NCI-H146 treated with DMSO at 0.1 percent for 48 hours (cell line): ENCODE data around the gene SEC14L1.

Experiments used
- DNase-seq: peaks from one replicate; lab custom pipeline; 2025; ENCODE audit not compliant: unreplicated experiment; lab: John Stamatoyannopoulos, UW

Gene SEC14L1

GRCh38 chr17:77160875-77161530, 20.2 kb downstream of the SEC14L1 start:
- peak; percentile 99 for DNase-seq

DNA sequence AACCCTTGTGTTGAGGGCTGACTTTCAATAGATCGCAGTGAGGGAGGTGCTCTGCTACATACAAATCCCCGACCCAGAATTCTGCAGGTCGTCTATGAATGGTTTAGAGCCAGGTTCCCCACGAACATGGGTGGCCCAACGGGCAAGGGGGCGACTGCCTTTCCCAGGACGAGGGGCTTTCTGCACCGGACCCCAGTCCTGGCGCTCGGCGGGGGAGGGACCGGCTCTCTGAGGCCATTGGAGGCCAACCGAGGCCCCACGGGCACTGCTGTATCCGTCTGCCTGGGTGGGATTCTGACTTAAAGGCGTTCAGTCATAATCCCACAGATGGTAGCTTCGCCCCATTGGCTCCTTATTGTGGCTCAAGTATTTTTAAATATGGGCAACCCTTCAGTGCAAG, 21.2 kb downstream of the SEC14L1 start:
- DNase-seq: no peak

DNA sequence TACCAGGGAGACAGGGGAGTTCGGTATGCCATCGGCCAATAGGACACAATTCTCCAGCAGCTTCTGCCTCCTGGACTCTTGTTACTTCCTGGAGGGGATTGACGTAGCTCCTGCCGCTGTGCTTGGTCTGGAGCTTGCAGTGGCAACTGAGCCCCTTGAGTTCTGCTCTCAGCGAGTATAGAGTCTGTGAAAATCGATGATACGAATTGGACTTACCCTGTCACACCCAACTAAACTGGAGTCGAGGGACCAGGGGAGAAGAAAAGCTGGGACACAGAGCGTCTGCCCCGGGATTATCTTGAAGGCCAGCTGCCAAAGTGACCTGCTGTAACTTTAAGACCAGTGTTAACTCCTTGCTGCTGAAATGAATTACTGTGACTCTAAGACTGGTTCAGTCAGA, 22.2 kb downstream of the SEC14L1 start:
- no peak for DNase-seq

GRCh38 chr17:77163511-77164280, 22.9 kb downstream of the SEC14L1 start:
- no peak for DNase-seq

GRCh38 chr17:77164483-77165091, 23.8 kb downstream of the SEC14L1 start:
- DNase-seq: peak; percentile 97

DNA sequence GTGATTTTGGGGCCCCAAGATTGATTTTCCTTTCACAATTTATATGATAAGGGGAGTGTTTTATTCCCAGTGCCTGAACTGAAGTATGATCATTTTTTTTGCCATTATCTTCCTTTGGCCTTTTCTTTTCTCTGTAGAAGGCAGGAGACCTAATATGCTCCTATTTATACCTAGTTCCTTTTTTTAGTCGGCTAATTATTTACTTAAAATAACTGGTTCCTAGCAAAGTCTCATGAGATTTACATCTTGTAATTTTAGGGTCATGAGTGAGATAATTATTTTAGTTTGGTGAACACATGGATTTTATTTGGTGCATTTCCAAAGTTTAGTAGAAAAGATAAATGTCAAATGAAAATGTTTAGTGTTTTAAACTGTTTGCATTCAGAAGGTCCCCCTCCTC, 24.8 kb downstream of the SEC14L1 start:
- no peak for DNase-seq

GRCh38 chr17:77167472-77168306, 26.9 kb downstream of the SEC14L1 start:
- DNase-seq: no peak

- DNase-seq: no peak
Measured at GRCh38 chr17:77173104-77173503, 32.3 kb downstream of the SEC14L1 start.

GRCh38 chr17:77174928-77175661, 34.3 kb downstream of the SEC14L1 start:
- DNase-seq: peak; percentile 92

- DNase-seq: no peak
Measured at GRCh38 chr17:77177002-77177741, 36.4 kb downstream of the SEC14L1 start.

GRCh38 chr17:77178050-77178449, 37.3 kb downstream of the SEC14L1 start:
- DNase-seq: no peak

DNA sequence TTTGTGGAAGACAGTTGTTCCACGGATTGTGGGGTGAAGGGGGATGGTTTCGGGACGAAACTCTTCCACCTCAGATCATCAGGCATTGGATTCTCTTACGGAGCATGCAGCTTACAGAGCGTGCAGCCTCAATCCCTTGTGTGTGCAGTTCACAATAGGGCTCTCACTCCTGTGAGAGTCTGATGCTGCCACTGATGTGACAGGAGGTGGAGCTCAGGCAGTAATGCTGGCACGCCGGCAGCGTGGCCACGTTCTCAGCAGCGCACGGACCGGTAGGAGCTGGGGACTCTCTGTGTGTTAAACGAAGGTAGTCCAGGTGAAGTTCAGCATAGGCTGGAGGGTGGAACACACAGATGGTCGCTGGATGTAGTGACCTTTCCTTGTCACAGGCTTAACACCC, 37.8 kb downstream of the SEC14L1 start:
- no peak for DNase-seq

DNA sequence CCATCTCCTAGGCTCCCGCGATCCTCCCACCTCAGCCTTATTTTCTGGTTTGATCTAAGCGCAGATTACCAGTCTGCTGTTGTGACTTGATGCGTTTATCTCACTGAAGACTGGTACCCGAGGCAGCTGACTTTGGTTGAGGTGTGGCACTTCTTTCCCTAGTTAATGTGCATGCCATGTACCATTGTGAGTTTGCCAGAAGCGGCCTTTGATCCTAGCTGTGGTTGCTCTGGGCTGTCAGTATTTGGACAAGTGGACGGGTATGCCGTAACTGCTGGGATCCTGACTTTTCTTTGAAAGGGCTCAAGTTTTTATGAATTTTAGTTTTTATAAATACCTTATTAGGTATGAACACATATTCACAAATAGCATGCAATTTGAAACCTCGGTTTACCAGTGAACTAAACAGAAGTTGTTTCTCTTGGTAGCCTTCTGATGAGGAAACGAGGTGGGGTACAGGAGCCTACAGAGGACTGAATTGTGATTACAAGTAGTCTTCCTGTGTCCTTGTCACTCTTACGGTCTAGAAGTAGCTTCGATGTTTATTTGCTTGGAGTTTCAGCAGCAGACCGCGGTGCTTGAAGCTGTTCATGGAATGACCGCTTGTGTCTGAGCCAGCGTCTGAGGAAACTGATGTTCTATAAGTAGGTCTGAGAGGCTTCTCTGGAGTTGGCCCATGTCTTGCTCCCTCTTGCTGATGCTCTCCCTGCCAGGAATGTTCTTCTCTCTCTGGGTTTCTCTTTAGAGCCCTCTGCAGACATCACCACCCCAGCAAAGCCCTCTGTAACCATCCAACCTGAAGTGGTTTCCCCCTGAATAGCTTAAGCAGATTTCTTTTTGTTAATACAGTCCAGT, 40.0 kb downstream of the SEC14L1 start:
- DNase-seq: no peak

- DNase-seq: no peak
Measured at GRCh38 chr17:77182205-77183172, 41.7 kb downstream of the SEC14L1 start.

DNA sequence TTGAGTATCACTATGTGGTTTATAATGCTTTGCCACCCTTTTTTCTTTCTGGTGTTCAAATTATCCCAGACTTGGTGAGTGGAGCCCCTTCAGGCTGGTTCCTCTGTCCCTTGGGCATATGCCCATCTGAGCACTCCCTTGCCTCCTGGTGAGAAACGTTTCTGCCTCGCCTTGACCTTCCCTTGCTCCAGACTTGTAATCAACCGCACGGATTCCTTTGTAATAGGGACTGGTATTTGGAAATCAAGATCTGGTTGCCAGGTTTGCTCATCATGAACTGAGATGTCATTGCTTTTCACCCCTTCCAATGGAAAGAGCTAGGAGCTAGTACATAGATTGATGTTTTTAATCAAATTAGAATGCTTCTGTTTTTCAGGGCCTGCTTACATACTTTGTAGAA, 43.7 kb downstream of the SEC14L1 start:
- DNase-seq: no peak

DNA sequence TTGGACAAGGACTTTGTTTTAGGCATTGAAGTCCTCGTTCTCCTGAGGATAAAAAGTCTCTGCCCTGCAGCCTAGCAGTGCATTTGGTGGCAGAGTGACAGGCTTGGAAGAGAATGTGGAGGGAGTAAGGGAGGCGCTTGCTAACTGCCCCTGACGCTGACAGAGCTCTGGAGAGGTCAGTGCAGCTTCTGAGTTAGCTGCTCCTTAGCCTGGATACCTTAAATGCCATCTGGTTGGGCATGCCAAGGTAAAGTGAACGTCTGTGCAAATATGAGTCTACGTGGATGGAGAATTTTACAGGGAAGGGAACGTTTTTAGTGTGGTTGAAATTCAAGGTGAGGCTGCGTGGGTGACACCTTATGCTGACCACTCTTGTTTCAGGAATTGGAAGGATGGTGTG, 44.4 kb downstream of the SEC14L1 start:
- no peak for DNase-seq

DNA sequence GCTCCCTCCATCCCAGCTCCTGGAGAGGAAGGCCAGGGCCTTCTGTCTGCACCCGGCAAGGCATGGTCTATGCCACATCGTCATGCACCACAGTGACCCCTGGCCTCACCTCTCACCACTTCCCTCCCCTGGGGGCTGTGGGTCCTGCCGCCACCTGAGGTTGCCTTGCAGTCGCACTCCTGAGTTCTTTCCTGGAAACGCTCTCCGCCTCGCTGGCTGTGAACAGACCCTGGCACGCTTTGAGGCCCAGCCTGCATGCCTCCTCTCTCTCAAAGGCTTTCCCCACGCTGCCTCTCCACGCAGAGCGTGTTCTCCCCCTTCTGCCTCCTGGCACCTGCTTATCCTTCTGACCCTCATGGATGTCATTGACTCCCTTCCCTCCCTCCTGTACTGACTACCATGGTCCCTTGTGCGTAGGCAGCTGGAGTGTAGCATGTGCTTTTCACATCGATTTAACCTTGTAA, 45.4 kb downstream of the SEC14L1 start:
- DNase-seq: peak; percentile 40
